Spleen (tissue), 11 donors: ENCODE data around the gene PPP1R3A. TPM values are rescaled to one million over a fixed set of nuclear protein-coding genes. Genes with fewer than 3 reads are reported as not detected.

ENCODE experiments used
- DNase-seq: peaks from one replicate; pipeline ENCODE4 v3.0.0-alpha.2; 2020
- H3K27ac ChIP-seq, 8 donors: fragments of 200-600 bp; sonication (generic) in 7 of 8; 1 replicate in 4 of 8; 2 replicates in 4 of 8; pipeline versions ENCODE4 v1.5.0 to v1.8.0; 2016 to 2021; ENCODE audit warnings: inconsistent platforms in 4 of 8, mild to moderate bottlenecking in 4 of 8, moderate library complexity in 1 of 8
- H3K27me3 ChIP-seq, 7 donors: fragments of 200-600 bp; sonication (generic) in 6 of 7; replicated peaks in 1 of 7; 1 replicate in 4 of 7; 2 replicates in 3 of 7; pipeline versions ENCODE4 v1.5.0 to v1.8.0; 2016 to 2021; ENCODE audit warnings: inconsistent platforms in 3 of 7, mild to moderate bottlenecking in 1 of 7
- H3K36me3 ChIP-seq, 6 donors: fragments of 200-600 bp; sonication (generic) in 5 of 6; 1 replicate in 4 of 6; 2 replicates in 2 of 6; pipeline versions ENCODE4 v1.5.0 to v1.8.0; 2016 to 2021; ENCODE audit warnings: inconsistent platforms in 2 of 6
- H3K4me1 ChIP-seq, 6 donors: fragments of 200-600 bp; sonication (generic) in 5 of 6; 1 replicate in 3 of 6; 2 replicates in 3 of 6; pipeline versions ENCODE4 v1.5.0 to v1.8.0; 2016 to 2021; ENCODE audit warnings: inconsistent platforms in 3 of 6
- H3K4me3 ChIP-seq, 8 donors: fragments of 200-600 bp; sonication (generic) in 7 of 8; 1 replicate in 4 of 8; 2 replicates in 4 of 8; pipeline versions ENCODE4 v1.5.0 to v1.8.0; 2016 to 2021; ENCODE audit warnings: inconsistent platforms in 4 of 8, mild to moderate bottlenecking in 4 of 8, moderate library complexity in 2 of 8
- H3K9me3 ChIP-seq, 8 donors: fragments of 200-600 bp; sonication (generic) in 7 of 8; 1 replicate in 4 of 8; 2 replicates in 4 of 8; pipeline versions ENCODE4 v1.5.0 to v1.8.0; 2016 to 2021; ENCODE audit warnings: inconsistent platforms in 4 of 8
- CTCF ChIP-seq, 11 experiments: fragments of 200-600 bp in 7 of 11; fragments of 450-650 bp in 4 of 11; sonication (generic) in 4 of 11; IDR thresholded peaks in 8 of 11; conservative IDR thresholded peaks in 3 of 11; 1 replicate in 7 of 11; 2 replicates in 4 of 11; pipeline versions ENCODE4 v1.4.0 to v1.8.0; 2016 to 2021; ENCODE audit warnings: antibody characterized with exemption in 11 of 11, inconsistent platforms in 4 of 11, mild to moderate bottlenecking in 1 of 11
- POLR2A ChIP-seq, 3 donors: fragments of 450-650 bp; IDR thresholded peaks; one replicate each; pipeline ENCODE4 v1.5.1; 2017; ENCODE audit warnings: antibody characterized with exemption in 3 of 3, mild to moderate bottlenecking in 1 of 3
- POLR2AphosphoS5 ChIP-seq, 3 donors: sonication (generic); formaldehyde crosslinking; IDR thresholded peaks; one replicate each; pipeline ENCODE4 v1.5.1; 2017; ENCODE audit warnings: antibody characterized with exemption in 3 of 3
- WGBS, 5 donors: extraction: QIAGEN DNeasy Blood & Tissue Kit in 3 of 5; methylation state at CpG; one replicate each; pipeline versions ENCODE4 v1.1.5 to v1.1.7; 2013 to 2018; 5-methylcytosine and 5-hydroxymethylcytosine counted together
- intact Hi-C: fragments of 100-400 bp; cut with DNase I; formaldehyde crosslinking; loops from one replicate; pipeline ENCODE4 v1.15.0; 2023; ENCODE audit warnings: low total_unique reads
- polyA plus RNA-seq, 3 donors: library from polyadenylated mRNA; stranded (reverse); fragments of 200-250 nt; gene quantifications; one replicate each; pipeline ENCODE4 v1.2.1, GENCODE V29; 2013
- total RNA-seq, 7 donors: library from RNA; depleted of rRNA in 3 of 7; stranded (reverse); fragments of >200 nt in 3 of 7; fragmentation: NEBNext Ultra II Directional in 4 of 7; extraction: Animal tissue kit (Norgen Biotek cat#: 25700) in 4 of 7; gene quantifications; one replicate each; pipeline versions ENCODE4 v1.1.0 to v1.2.1, GENCODE V29; 2016 to 2021
- donor health status: healthy with polysubstance abuse.
- donor health status: DM: no; HTN: no; CAD: no; lungs with moderate emphysema.
- donor health status: DM: no; HTN: no; CAD: no.
- donor health status: Bipolar disorder and iron deficiency.
- donor health status: healthy.
- donor health status: DM: no; HTN: no; CAD: no.
- donor health status: DM: yes; HTN: yes; CAD: no.

Gene PPP1R3A
- total and polyA plus RNA-seq, 10 donors, result not detected

DNA sequence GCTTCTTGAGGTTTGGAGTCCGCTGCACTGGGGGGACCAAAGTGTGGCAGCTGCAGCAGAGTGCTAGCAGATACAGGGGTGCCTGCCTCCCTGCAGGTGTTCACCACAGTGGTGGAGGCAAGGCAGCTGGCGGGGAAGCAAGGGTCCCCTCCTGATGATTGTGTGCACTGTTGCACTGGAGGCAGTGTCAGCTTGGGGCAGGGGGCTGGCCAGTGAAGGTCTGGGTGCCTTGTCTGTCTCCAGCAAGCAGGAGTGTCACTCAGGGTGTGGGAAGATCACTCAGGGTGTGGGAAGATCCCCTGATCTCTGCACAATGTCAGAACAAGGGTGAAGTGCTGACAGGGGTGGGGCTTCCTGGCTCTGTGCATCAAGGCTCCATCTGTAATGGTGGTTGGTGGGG lies 36.3 kb upstream of the PPP1R3A start:
- intact Hi-C loops, result no loop called here
- H3K9me3 ChIP-seq, result peaks cover 0 to 95% (median 57%) of the 10 kb centered on the region in 8 donors
- WGBS, 5 donors, result 85 to 90% (median 86%) methylated on average over 2 of the region's 2 CpGs
- no peaks in the 10 kb centered on the region for H3K27me3 ChIP-seq
- peak; percentile 41 for DNase-seq
- TF ChIP-seq CTCF (IDR thresholded peaks at IDR 0.05 in 8 of 11, conservative IDR thresholded peaks at IDR 0.05 in 3 of 11), result no peak
- TF ChIP-seq POLR2AphosphoS5 (IDR thresholded peaks at IDR 0.05), result no peak
- TF ChIP-seq POLR2A (IDR thresholded peaks at IDR 0.05), result no peak
- H3K4me1 ChIP-seq, result no peaks in the 10 kb centered on the region
- no peak overlapping the region for H3K4me3 ChIP-seq
- no peak overlapping the region for H3K27ac ChIP-seq
- H3K36me3 ChIP-seq, result no peaks in the 10 kb centered on the region

DNA sequence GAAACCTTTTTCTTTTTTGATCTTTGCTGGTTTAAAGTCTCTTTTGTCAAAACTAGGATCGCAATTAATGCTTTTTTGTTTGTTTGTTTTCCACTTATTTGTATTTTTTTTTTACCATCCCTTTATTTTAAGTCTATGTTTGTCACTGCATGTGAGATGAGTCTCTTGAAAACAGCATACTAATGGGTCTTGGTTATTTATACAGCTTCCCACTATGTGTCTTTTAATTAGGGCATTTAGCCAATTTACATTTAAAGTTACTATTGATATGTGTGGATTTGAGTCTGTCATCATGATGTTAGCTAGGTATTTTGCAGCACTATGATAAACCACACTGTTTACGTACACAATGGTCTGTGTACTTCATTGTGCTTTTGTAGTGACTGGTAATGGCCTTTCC lies 34.7 kb upstream of the PPP1R3A start:
- intact Hi-C loops, result no loop called here
- H3K4me3 ChIP-seq, result no peak overlapping the region
- no peaks in the 10 kb centered on the region for H3K4me1 ChIP-seq
- no peaks in the 10 kb centered on the region for H3K27me3 ChIP-seq
- 82 to 93% (median 87%) methylated on average over 2 of the region's 2 CpGs for WGBS, 5 donors
- H3K9me3 ChIP-seq, result peaks cover 0 to 94% (median 45%) of the 10 kb centered on the region in 8 donors
- H3K36me3 ChIP-seq, result no peaks in the 10 kb centered on the region
- H3K27ac ChIP-seq, result no peak overlapping the region
- no peak for DNase-seq
- TF ChIP-seq POLR2AphosphoS5 (IDR thresholded peaks at IDR 0.05) (no peak), POLR2A (IDR thresholded peaks at IDR 0.05) (no peak), CTCF (IDR thresholded peaks at IDR 0.05 in 8 of 11, conservative IDR thresholded peaks at IDR 0.05 in 3 of 11) (no peak)

DNA sequence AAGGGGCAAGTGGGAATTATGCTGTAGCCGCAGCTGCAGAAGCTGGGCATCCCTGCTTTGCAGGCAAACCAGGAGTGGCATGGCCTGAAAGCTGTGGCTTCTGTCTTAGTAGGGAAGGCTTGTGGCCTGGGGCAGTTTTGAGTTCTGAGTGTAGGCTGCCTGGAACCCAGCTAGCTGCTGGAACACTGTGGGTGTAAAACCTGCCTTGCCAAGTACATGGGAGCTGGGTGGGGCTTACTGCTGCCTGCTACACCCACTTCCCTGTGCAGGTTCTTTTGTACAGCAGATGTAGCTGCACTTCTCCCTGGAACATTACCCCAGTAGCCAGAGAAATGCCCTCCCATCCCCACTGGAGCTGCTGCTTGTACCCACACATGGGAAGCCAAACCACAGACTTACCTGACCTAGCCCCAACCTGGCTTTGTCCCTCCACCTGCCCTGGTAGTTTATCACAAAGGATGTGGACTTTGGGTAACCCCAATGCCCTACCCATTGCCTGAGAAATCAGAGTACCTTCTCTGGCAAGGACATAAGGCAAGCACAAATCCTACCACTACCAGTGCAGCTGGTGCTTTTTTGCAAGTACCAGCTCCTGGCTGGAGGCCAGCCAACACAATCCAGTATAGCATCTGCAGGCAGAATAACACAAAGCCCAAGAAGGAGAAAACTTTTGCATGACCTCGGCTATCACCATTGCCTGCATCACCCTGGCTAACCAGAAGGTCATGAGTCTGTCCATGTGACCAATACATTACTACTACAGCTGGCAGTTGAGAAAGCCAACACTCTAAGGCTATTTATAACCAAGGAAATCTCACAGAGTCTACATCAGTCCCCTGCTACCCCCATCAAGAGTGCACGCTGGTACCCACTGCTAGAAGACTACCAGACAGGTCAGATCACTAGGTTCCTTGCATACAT lies 26.5 kb upstream of the PPP1R3A start:
- Histone ChIP-seq H3K4me3 (no peak overlapping the region), H3K27ac (no peak overlapping the region), H3K4me1 (no peaks in the 10 kb centered on the region), H3K36me3 (no peaks in the 10 kb centered on the region), H3K27me3 (no peaks in the 10 kb centered on the region), H3K9me3 (peaks cover 0 to 26% (median 9%) of the 10 kb centered on the region in 8 donors)
- no peak for TF ChIP-seq POLR2A (IDR thresholded peaks at IDR 0.05)
- TF ChIP-seq CTCF (IDR thresholded peaks at IDR 0.05 in 8 of 11, conservative IDR thresholded peaks at IDR 0.05 in 3 of 11), result no peak
- no peak for TF ChIP-seq POLR2AphosphoS5 (IDR thresholded peaks at IDR 0.05)
- DNase-seq, result peak; percentile 33
- intact Hi-C loops, result no loop called here
- 68 to 85% (median 73%) methylated on average over 1 to 3 of the region's 3 CpGs for WGBS, 5 donors

GRCh38 chr7:113936982-113937381 lies 18.2 kb upstream of the PPP1R3A start:
- H3K27ac ChIP-seq, result no peak overlapping the region
- no peaks in the 10 kb centered on the region for H3K27me3 ChIP-seq
- H3K4me1 ChIP-seq, result no peaks in the 10 kb centered on the region
- intact Hi-C loops, result no loop called here
- DNase-seq, result peak; percentile 44
- H3K4me3 ChIP-seq, result no peak overlapping the region
- TF ChIP-seq POLR2A (IDR thresholded peaks at IDR 0.05), result no peak
- no peak for TF ChIP-seq CTCF (IDR thresholded peaks at IDR 0.05 in 8 of 11, conservative IDR thresholded peaks at IDR 0.05 in 3 of 11)
- TF ChIP-seq POLR2AphosphoS5 (IDR thresholded peaks at IDR 0.05), result no peak
- H3K9me3 ChIP-seq, result peaks cover 0 to 25% (median 3%) of the 10 kb centered on the region in 8 donors
- WGBS, 5 donors, result 69 to 100% (median 90%) methylated on average over 2 of the region's 2 CpGs
- H3K36me3 ChIP-seq, result no peaks in the 10 kb centered on the region
